ENCODE data around the gene MFAP4.

The MFAP4 gene

GRCh38 chr17:19374136-19374535 is 12.9 kb downstream of the MFAP4 start:
- DNase-seq (ENCODE audit: extremely low read depth, low read depth), result no peak
- TF ChIP-seq CTCF (IDR thresholded peaks at IDR 0.05; ENCODE audit: low read depth, low read length), result no peak

GRCh38 chr17:19372866-19373504 is 14.0 kb downstream of the MFAP4 start:
- no peak for DNase-seq (ENCODE audit: extremely low read depth, low read depth)
- TF ChIP-seq CTCF (IDR thresholded peaks at IDR 0.05; ENCODE audit: low read depth, low read length), result no peak

- no peak for TF ChIP-seq CTCF (IDR thresholded peaks at IDR 0.05; ENCODE audit: low read depth, low read length)
- DNase-seq (ENCODE audit: extremely low read depth, low read depth), result no peak
These were observed 14.6 kb downstream of the MFAP4 start for GRCh38 chr17:19372439-19372838.

GRCh38 chr17:19372011-19372370 is 15.0 kb downstream of the MFAP4 start:
- no peak for DNase-seq (ENCODE audit: extremely low read depth, low read depth)
- TF ChIP-seq CTCF (IDR thresholded peaks at IDR 0.05; ENCODE audit: low read depth, low read length), result no peak

- TF ChIP-seq CTCF (IDR thresholded peaks at IDR 0.05; ENCODE audit: low read depth, low read length), result no peak
- no peak for DNase-seq (ENCODE audit: extremely low read depth, low read depth)
These were observed 15.6 kb downstream of the MFAP4 start for GRCh38 chr17:19371259-19372010.

- no peak for DNase-seq (ENCODE audit: extremely low read depth, low read depth)
- TF ChIP-seq CTCF (IDR thresholded peaks at IDR 0.05; ENCODE audit: low read depth, low read length), result no peak
These were observed 16.5 kb downstream of the MFAP4 start for GRCh38 chr17:19370493-19370960.

- no peak for TF ChIP-seq CTCF (IDR thresholded peaks at IDR 0.05; ENCODE audit: low read depth, low read length)
- no peak for DNase-seq (ENCODE audit: extremely low read depth, low read depth)
These were observed 17.0 kb downstream of the MFAP4 start for GRCh38 chr17:19369846-19370492.
